ENCODE results near the gene PSMD12. TPM values are rescaled to one million over a fixed set of nuclear protein-coding genes. Genes with fewer than 3 reads are reported as not detected.

The PSMD12 gene
- total RNA-seq, 4 donors from 2014 or later: 23.6 to 52.4 (median 24.4) TPM

- ATAC-seq (ENCODE audit: low FRiP score): peak; percentile 78
- TF ChIP-seq CTCF (IDR thresholded peaks at IDR 0.05): no peak
- DNase-seq (ENCODE audit: low spot score): no peak
Observed at GRCh38 chr17:67365738-67366192, 612 bp downstream of the PSMD12 start.

- no peak for ATAC-seq (ENCODE audit: low FRiP score)
- no peak for TF ChIP-seq CTCF (IDR thresholded peaks at IDR 0.05)
- DNase-seq (ENCODE audit: low spot score): no peak
Observed at GRCh38 chr17:67364847-67365737, 1.3 kb downstream of the PSMD12 start.

DNA sequence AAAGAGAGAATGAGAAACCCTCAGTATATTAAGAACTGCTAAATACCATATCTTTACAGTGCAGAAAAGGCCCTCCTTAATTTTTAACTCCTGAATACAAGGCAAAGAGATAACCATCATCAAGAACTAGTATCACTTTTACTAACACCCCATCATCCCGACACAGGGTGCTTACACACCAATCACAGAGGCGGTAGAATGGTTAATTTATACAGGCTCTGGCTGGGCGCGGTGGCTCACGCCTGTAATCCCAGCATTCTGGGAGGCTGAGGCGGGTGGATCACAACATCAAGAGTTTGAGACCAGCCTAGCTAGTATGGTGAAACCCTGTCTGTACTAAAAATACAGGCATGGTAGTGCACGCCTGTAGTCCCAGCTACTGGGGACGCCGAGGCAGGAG lies 4.2 kb downstream of the PSMD12 start:
- no peak for ATAC-seq (ENCODE audit: low FRiP score)
- TF ChIP-seq CTCF (IDR thresholded peaks at IDR 0.05): no peak
- DNase-seq (ENCODE audit: low spot score): no peak

GRCh38 chr17:67360880-67361279 lies 5.5 kb downstream of the PSMD12 start:
- no peak for DNase-seq (ENCODE audit: low spot score)
- ATAC-seq (ENCODE audit: low FRiP score): no peak
- TF ChIP-seq CTCF (IDR thresholded peaks at IDR 0.05): no peak

- ATAC-seq (ENCODE audit: low FRiP score) (no peak), DNase-seq (ENCODE audit: low spot score) (no peak)
- TF ChIP-seq CTCF (IDR thresholded peaks at IDR 0.05): no peak
Observed at GRCh38 chr17:67359960-67360791, 6.2 kb downstream of the PSMD12 start.

- DNase-seq (ENCODE audit: low spot score) (no peak), ATAC-seq (ENCODE audit: low FRiP score) (no peak)
- TF ChIP-seq CTCF (IDR thresholded peaks at IDR 0.05): no peak
Observed at GRCh38 chr17:67358612-67359011, 7.8 kb downstream of the PSMD12 start.

Measured in omental fat pad (tissue), 4 donors.